NCI-H345 treated with DMSO at 0.1 percent for 48 hours (cell line): Measurements from ENCODE around the gene GPR35.
"Not testable (repeated sequence)": the region's sequence is repeated elsewhere in the genome, so short reads cannot be mapped to it uniquely, and the experiment has no call there.

Experiments used
- DNase-seq: peaks from one replicate; lab custom pipeline; 2025; ENCODE audit not compliant: unreplicated experiment; lab: John Stamatoyannopoulos, UW

Gene GPR35

GRCh38 chr2:240650254-240650965 lies 25.1 kb downstream of the GPR35 start:
- no peak for DNase-seq

GRCh38 chr2:240651185-240651584 lies 25.9 kb downstream of the GPR35 start:
- DNase-seq: no peak

- DNase-seq: no peak
These were observed 30.9 kb downstream of the GPR35 start for GRCh38 chr2:240655931-240656886.

- not testable (repeated sequence) for DNase-seq
These were observed 34.6 kb downstream of the GPR35 start for GRCh38 chr2:240659883-240660282.

- DNase-seq: no peak
These were observed 37.4 kb downstream of the GPR35 start for GRCh38 chr2:240662681-240663080.

GRCh38 chr2:240663546-240664190 lies 38.4 kb downstream of the GPR35 start:
- no peak for DNase-seq

GRCh38 chr2:240664622-240665021 lies 39.3 kb downstream of the GPR35 start:
- DNase-seq: no peak

GRCh38 chr2:240670402-240670801 lies 45.1 kb downstream of the GPR35 start:
- no peak for DNase-seq

- DNase-seq: no peak
These were observed 45.7 kb downstream of the GPR35 start for GRCh38 chr2:240670950-240671349.

- DNase-seq: no peak
These were observed 46.9 kb downstream of the GPR35 start for GRCh38 chr2:240672076-240672700.

GRCh38 chr2:240672701-240673190 lies 47.5 kb downstream of the GPR35 start:
- no peak for DNase-seq

- not testable (repeated sequence) for DNase-seq
These were observed 49.3 kb downstream of the GPR35 start for GRCh38 chr2:240674461-240675184.

GRCh38 chr2:240675345-240675744 lies 50.1 kb downstream of the GPR35 start:
- DNase-seq: not testable (repeated sequence)

GRCh38 chr2:240678043-240678442 lies 52.8 kb downstream of the GPR35 start:
- DNase-seq: not testable (repeated sequence)

- DNase-seq: not testable (repeated sequence)
These were observed 53.6 kb downstream of the GPR35 start for GRCh38 chr2:240678909-240679308.

- DNase-seq: not testable (repeated sequence)
These were observed 54.9 kb downstream of the GPR35 start for GRCh38 chr2:240680185-240680584.
